SK-N-MC (cell line): ENCODE data around the gene RBBP8NL.

Experiments used
- EZH2 ChIP-seq: fragments of 200-600 bp; sonication (generic); IDR thresholded peaks from one replicate; pipeline ENCODE4 v1.6.1; 2017; ENCODE audit warnings: antibody characterized with exemption
- POLR2AphosphoS5 ChIP-seq: IDR thresholded peaks from 2 replicates; pipeline ENCODE4 v1.6.1; 2012; ENCODE audit warnings: mild to moderate bottlenecking, low read depth, low read length, borderline replicate concordance

GRCh38 chr20:62457098-62457497, 29.8 kb upstream of the RBBP8NL start:
- TF ChIP-seq POLR2AphosphoS5 = no peak
- no peak for TF ChIP-seq EZH2
